KBM-7 (cell line): ENCODE measurements around the gene PLD5.
"Not testable (repeated sequence)": the region's sequence is repeated elsewhere in the genome, so short reads cannot be mapped to it uniquely, and the experiment has no call there.

ENCODE experiments used
- DNase-seq: peaks from one replicate; pipeline ENCODE4 v3.0.0-alpha.2; 2015
- in situ Hi-C: fragments of 300-500 bp; cut with MboI; formaldehyde crosslinking; loops from 2 replicates; pipeline ENCODE4 v1.14.3; 2020; ENCODE audit warnings: low sequenced_read_pairs, low pct_unique_long_range_greater_than_20kb, mixed read lengths

The PLD5 gene

GRCh38 chr1:242515555-242515954 is 8.9 kb downstream of the PLD5 start:
- in situ Hi-C loops = no loop called here

GRCh38 chr1:242506724-242507123 is 17.8 kb downstream of the PLD5 start:
- no peak for DNase-seq
- in situ Hi-C loops = no loop called here

More at GRCh38 chr1:242515555-242515954, 8.9 kb downstream of the PLD5 start:
- no peak for DNase-seq

GRCh38 chr1:242489545-242489944 is 35.0 kb downstream of the PLD5 start:
- in situ Hi-C loops = no loop called here
- DNase-seq = no peak

GRCh38 chr1:242477944-242478343 is 46.6 kb downstream of the PLD5 start:
- DNase-seq = no peak
- in situ Hi-C loops = no loop called here

GRCh38 chr1:242470774-242471173 is 53.7 kb downstream of the PLD5 start:
- DNase-seq = no peak
- in situ Hi-C loops = no loop called here

GRCh38 chr1:242468784-242469183 is 55.7 kb downstream of the PLD5 start:
- DNase-seq = no peak
- in situ Hi-C loops = no loop called here

- peak; percentile 17 for DNase-seq
- in situ Hi-C loops = no loop called here
Observed at GRCh38 chr1:242467556-242468145, 56.8 kb downstream of the PLD5 start.

- in situ Hi-C loops = no loop called here
- DNase-seq = no peak
Observed at GRCh38 chr1:242462867-242463266, 61.6 kb downstream of the PLD5 start.

- DNase-seq, in situ Hi-C loops: not testable (repeated sequence)
Observed at GRCh38 chr1:242459740-242460139, 64.8 kb downstream of the PLD5 start.

GRCh38 chr1:242456726-242457269 is 67.7 kb downstream of the PLD5 start:
- in situ Hi-C loops = no loop called here
- no peak for DNase-seq

- in situ Hi-C loops = no loop called here
- DNase-seq = no peak
Observed at GRCh38 chr1:242455052-242455361, 69.5 kb downstream of the PLD5 start.

- peak; percentile 32 for DNase-seq
- in situ Hi-C loops = no loop called here
Observed at GRCh38 chr1:242454262-242455051, 70.0 kb downstream of the PLD5 start.

GRCh38 chr1:242452573-242452972 is 71.9 kb downstream of the PLD5 start:
- no peak for DNase-seq
- in situ Hi-C loops = no loop called here

- in situ Hi-C loops = no loop called here
- no peak for DNase-seq
Observed at GRCh38 chr1:242449661-242450060, 74.8 kb downstream of the PLD5 start.

GRCh38 chr1:242448910-242449645 is 75.4 kb downstream of the PLD5 start:
- in situ Hi-C loops = no loop called here

GRCh38 chr1:242447689-242448088 is 76.8 kb downstream of the PLD5 start:
- no peak for DNase-seq
- in situ Hi-C loops = no loop called here

More at GRCh38 chr1:242448910-242449645, 75.4 kb downstream of the PLD5 start:
- no peak for DNase-seq

- no peak for DNase-seq
- in situ Hi-C loops = no loop called here
Observed at GRCh38 chr1:242440757-242441156, 83.7 kb downstream of the PLD5 start.

GRCh38 chr1:242435200-242435599 is 89.3 kb downstream of the PLD5 start:
- in situ Hi-C loops = no loop called here
- no peak for DNase-seq

- in situ Hi-C loops = no loop called here
- no peak for DNase-seq
Observed at GRCh38 chr1:242432491-242433095, 91.9 kb downstream of the PLD5 start.

GRCh38 chr1:242431786-242432185 is 92.7 kb downstream of the PLD5 start:
- DNase-seq = no peak
- in situ Hi-C loops = no loop called here
